Amygdala (tissue), 56 donors: ENCODE data around the gene DUSP23.

ENCODE experiments used
- DNase-seq, 56 donors: peaks; one replicate each; lab custom pipeline; 2025; lab: John Stamatoyannopoulos, UW

The DUSP23 gene

GRCh38 chr1:159783724-159784123 lies 3.0 kb downstream of the DUSP23 start:
- DNase-seq = no peak

- no peak for DNase-seq
Measured at GRCh38 chr1:159786465-159786864, 5.7 kb downstream of the DUSP23 start.

DNA sequence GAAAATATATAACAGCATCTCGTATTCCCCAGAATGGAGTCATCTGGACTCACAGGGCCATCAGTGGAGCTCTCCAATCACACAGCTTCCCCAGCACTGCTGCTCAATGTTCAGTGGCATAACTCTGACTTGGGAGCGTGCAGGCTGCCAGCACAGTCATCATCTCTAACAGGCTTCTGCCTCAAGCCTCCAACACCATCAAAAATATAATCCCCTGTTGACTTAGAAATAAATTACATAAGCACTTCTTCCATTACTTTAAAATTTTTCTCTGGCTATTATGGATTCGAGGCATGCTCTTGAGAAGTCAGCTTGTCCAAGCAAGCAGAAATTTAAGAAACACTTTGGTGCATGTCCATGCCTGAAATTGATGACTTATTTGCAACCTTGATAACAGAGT lies 6.2 kb downstream of the DUSP23 start:
- no peak for DNase-seq

DNA sequence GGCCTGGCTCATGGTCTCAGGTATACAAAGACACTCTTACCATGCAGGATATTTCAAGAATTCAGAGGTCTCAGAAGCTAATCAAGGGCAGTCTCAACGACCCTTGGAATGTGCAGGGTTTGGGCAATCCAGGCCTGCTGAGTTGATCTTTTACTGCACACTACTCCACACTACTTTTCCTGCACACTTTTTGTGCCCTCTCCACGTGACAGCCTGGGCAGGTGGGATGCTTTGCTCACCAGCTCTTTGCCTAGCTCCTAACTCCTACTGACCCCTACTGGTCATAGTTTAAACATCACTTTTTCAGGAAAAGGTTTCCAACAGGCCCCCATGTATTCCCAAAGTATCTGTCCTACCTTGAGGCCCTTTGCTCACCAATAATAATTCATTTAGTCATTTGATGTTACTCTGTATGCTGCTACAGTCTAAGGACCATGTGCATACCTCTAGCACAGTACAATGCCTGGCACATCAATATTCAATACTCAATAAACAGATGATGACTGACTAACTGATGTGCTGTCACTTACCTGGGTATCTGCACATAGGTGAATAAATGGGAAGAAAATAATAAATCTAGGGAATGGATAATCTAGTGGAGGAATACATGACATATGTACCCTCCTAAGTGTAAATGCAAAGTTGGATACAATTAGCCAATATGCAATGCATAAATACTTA lies 9.6 kb downstream of the DUSP23 start:
- DNase-seq = no peak

DNA sequence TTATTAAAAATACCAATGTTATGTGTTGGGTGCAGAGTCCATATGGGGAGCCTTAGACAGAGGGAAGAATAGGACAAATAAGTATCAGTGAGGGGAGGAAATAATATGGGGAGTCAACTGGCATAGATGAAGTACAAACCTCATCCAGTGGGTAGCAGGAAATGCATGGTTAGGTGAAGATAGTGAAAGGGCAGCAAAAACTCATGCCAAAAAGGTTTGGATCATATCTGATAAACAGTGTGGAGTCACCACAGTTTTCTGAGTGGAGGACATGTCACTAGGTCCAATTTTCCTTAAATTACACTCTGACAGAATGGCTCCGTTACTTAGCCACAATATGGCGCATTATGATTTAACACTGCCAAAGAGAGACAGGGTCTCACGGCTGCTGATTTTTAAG lies 10.3 kb downstream of the DUSP23 start:
- DNase-seq = no peak

DNA sequence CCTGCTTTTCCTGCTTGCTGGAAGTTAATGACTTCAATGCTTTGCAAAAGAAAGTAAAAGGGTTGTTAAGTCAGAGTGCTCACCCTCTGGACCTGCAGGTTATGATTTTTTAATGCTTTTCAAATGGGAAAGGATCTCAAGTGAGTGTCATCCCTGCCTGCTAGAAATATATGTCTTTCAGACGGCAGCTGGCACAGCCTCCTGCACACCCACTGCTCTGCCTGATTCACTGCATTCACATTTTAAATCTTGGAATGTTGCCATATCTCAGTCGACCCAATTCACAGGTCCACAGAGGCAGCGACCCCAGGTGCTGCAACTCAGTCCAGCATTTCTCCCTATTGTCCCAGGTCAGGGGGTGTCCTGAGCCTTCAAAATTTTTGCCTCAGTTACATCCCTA lies 10.7 kb downstream of the DUSP23 start:
- DNase-seq = no peak

DNA sequence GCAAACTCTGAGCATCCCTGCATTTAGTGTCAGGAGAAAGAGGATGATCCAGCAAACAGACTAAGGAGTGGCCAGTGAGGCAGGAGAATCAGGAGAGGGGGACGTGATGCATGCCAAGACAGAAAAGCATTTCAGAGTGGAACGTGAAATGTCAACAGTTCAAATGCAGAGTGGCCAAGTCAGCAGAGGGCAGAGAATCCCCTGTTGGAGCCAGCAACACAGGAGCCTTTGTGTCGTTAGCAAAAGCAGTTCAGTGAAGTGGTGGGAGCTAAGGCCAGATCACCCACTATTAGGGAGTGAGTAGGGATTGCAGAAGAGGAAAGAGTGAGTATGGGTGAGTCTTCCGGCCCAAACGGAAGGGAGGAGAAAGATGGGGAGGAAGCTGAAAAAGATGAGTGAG lies 14.8 kb downstream of the DUSP23 start:
- DNase-seq = no peak

GRCh38 chr1:159798893-159799292 lies 18.1 kb downstream of the DUSP23 start:
- peak in 23 of 56 donors; percentile 3 to 70 (median 16) for DNase-seq

DNA sequence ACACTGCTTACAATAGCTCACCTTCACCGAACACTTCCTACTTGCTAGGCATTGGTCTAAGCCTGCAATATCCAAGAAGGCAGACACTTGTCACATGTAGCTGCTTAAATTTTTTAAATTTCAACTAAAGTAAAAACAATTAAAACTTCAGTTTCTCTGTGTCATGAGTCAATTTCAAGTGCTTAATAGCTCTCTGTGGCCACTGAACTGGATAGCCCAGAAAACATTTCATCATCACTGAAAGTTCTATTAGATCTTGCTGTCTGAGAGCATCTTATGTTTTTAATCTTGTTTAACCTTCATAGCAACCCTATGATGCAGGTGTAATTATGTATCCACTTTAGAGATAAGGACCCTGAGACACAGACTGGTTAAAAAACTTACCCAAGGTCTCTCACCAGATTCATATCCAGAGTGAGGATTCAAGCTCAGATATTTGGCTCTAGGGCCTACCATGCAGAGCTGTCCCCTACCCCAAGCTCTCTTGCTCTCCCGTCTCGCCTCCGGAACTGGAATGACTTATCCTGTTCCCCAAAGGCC lies 18.8 kb downstream of the DUSP23 start:
- no peak for DNase-seq

GRCh38 chr1:159800177-159800930 lies 19.6 kb downstream of the DUSP23 start:
- DNase-seq = no peak

GRCh38 chr1:159802111-159802510 lies 21.3 kb downstream of the DUSP23 start, which contains the start of gene FCRL6:
FCRL6 (plus strand) TSS chr1:159802360; CDS start chr1:159802425, 65 bp downstream.
- DNase-seq = no peak

- DNase-seq = no peak
Measured at GRCh38 chr1:159803956-159804689, 23.4 kb downstream of the DUSP23 start.

DNA sequence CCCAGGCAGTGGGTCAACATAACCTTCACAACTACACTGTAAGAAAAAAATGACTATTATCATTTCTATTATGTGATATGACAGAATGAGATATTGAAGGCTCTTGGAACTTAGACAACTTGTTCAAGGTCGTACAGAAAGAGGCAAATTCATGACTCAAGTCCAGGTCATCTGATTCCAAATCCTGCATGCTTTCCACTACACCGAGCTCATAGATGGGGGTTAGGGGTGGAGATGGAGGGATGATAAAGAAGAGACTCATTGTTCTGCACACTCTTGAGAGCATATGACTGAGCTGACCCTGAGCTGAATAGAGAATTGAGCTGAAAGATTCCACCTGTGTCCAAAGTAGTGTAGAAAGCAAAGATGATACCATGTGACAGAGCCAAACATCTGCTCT lies 24.2 kb downstream of the DUSP23 start:
- DNase-seq = no peak

DNA sequence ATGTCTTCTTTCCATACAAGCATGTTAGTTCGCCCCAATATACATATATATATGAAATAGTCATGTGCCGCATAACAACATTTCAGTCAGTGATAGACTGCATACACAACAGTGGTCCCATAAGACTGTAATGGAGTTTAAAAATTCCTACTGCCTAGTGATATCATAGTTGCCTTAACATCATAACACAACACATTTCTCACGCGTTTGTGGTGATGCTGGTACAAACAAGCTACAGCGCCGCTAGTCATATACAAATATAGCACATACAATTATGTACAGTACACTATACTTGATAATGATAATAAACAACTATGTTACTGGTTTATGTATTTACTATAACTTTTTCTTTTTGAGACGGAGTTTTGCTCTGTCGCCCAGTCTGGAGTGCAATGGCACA lies 35.2 kb downstream of the DUSP23 start:
- no peak for DNase-seq

DNA sequence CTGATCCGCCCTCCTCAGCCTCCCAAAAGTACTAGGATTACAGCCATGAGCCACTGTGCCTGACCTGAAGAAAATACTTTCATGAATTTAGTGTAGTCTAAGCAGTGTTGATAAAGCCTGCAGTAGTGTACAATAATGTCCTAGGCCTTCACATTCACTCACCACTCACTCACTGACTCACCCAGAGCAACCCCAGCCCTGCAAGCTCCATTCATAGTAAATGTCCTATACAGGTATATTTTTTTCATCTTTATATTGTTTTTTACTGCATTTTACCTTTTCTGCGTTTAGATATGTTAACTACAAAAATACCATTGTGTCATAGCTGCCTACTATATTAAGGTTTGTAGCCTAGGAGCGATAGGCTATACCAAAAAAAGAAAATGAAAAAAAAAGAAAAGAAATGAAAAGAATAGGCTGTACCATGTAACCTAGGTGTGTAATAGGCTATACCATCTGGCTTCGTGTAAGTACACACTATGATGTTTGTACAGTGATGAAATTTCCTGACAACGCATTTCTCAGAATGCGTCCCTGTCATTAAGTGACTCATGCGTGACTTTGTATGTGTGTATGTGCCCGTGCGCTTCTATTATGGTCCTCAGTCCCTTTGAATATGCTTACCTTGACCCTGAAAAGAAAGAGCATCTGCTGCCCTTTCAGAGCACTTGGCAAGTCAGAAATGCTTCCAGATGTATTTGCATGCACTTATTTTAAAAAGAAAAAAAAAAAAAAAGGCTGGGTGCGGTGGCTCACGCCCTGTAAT lies 36.7 kb downstream of the DUSP23 start:
- DNase-seq = no peak

DNA sequence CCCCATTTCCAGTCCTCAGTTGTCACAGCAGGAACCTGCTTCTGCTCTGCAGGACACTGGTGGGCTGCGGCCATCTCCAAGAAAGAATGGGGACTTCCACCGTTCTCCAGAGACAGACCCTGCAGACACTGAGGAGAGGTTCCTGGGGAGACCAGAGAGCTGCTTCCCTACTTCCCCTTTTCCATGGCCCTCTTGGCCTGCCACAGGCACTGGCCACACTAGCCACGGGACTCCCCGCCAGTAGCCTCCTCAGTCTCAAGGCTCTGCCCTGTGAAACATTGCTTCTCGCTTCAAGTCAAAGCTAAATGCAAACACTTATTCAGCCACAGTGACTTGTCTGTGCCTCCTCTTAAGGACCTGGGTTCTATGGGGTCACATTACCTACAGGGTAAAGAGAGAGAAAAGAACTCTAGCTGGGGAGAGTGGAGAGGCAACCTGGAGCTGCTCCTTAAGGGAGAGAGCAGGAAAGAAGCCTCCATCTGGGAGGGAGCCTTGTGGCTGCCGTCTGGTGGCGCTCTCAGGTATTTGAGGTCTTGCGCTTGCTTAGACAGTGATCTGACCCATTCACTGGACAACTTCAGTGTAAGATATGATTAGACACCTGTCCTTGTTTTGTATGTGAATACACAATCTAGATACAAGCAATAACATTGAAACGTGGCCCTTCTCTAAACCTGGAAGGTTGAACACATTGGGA lies 40.6 kb downstream of the DUSP23 start:
- DNase-seq = peak in 7 of 56 donors; percentile 5 to 50 (median 27)

GRCh38 chr1:159823406-159823805 lies 42.6 kb downstream of the DUSP23 start:
- no peak for DNase-seq

GRCh38 chr1:159825564-159825963 lies 44.8 kb downstream of the DUSP23 start:
- no peak for DNase-seq

- DNase-seq = peak in 9 of 56 donors; percentile 1 to 34 (median 15)
Measured at GRCh38 chr1:159826441-159827101, 45.8 kb downstream of the DUSP23 start, which contains the start of gene SLAMF8. SLAMF8 (plus strand) TSS chr1:159826873; CDS start chr1:159826899, 26 bp downstream.
